SK-N-SH treated with all-trans-retinoic acid at 6 μM for 48 hours (cell line): ENCODE results near the gene TSC22D1.

ENCODE experiments used
- ATAC-seq: fragments of 200-7000 bp; cut with Tn5 transposase; 3 replicates; pipeline ENCODE4 v1.9.1; 2020; ENCODE audit warnings: mild to moderate bottlenecking, moderate library complexity
- ARNTL ChIP-seq: fragments of 450-650 bp; formaldehyde crosslinking; IDR thresholded peaks from 2 replicates; pipeline ENCODE4 v1.5.0; 2020; ENCODE audit warnings: low read depth, mild to moderate bottlenecking, moderate library complexity, borderline replicate concordance
- BACH2 ChIP-seq: fragments of 250-450 bp; sonication (Bioruptor Pico); IDR thresholded peaks from 2 replicates; pipeline ENCODE4 v1.9.0; 2021; ENCODE audit warnings: mild to moderate bottlenecking, borderline replicate concordance
- CSDC2 ChIP-seq: fragments of 250-450 bp; sonication (Bioruptor Pico); IDR thresholded peaks from 2 replicates; pipeline ENCODE4 v1.5.0; 2020; ENCODE audit warnings: mild to moderate bottlenecking, moderate library complexity
- ESRRG ChIP-seq: fragments of 250-450 bp; sonication (Bioruptor Pico); IDR thresholded peaks from 2 replicates; pipeline ENCODE4 v1.6.1; 2021; ENCODE audit warnings: mild to moderate bottlenecking
- GLIS3 ChIP-seq: fragments of 250-450 bp; sonication (Bioruptor Pico); IDR thresholded peaks from 2 replicates; pipeline ENCODE4 v1.5.0; 2020; ENCODE audit warnings: mild to moderate bottlenecking, moderate library complexity
- ISL1 ChIP-seq: fragments of 250-450 bp; sonication (Bioruptor Pico); IDR thresholded peaks from 2 replicates; pipeline ENCODE4 v2.1.2; 2022; ENCODE audit warnings: mild to moderate bottlenecking, moderate library complexity
- OSR1 ChIP-seq: fragments of 250-450 bp; sonication (Bioruptor Pico); IDR thresholded peaks from 2 replicates; pipeline ENCODE4 v1.8.0; 2022; ENCODE audit warnings: moderate library complexity, mild to moderate bottlenecking, inconsistent platforms
- PPARA ChIP-seq: fragments of 250-450 bp; sonication (Bioruptor Pico); IDR thresholded peaks from 2 replicates; pipeline ENCODE4 v1.5.0; 2020; ENCODE audit warnings: mild to moderate bottlenecking, borderline replicate concordance
- RARB ChIP-seq: fragments of 250-450 bp; sonication (Bioruptor Pico); IDR thresholded peaks from 2 replicates; pipeline ENCODE4 v1.8.0; 2021; ENCODE audit warnings: mild to moderate bottlenecking, moderate library complexity
- SNAI2 ChIP-seq: fragments of 250-450 bp; sonication (Bioruptor Pico); IDR thresholded peaks from 2 replicates; pipeline ENCODE4 v1.5.0; 2020; ENCODE audit warnings: mild to moderate bottlenecking, moderate library complexity
- TCF4 ChIP-seq: fragments of 250-450 bp; sonication (Bioruptor Pico); IDR thresholded peaks from 2 replicates; pipeline ENCODE4 v1.8.0; 2021; ENCODE audit warnings: mild to moderate bottlenecking, moderate library complexity, borderline replicate concordance
- TOX ChIP-seq: fragments of 250-450 bp; sonication (Bioruptor Pico); IDR thresholded peaks from 2 replicates; pipeline ENCODE4 v1.8.0; 2021; ENCODE audit warnings: mild to moderate bottlenecking, moderate library complexity, borderline replicate concordance
- ZC3H10 ChIP-seq: fragments of 250-450 bp; sonication (Bioruptor Pico); IDR thresholded peaks from 2 replicates; pipeline ENCODE4 v1.5.1; 2021; ENCODE audit warnings: mild to moderate bottlenecking, moderate library complexity
- ZFP3 ChIP-seq: fragments of 250-450 bp; sonication (Bioruptor Pico); IDR thresholded peaks from 2 replicates; pipeline ENCODE4 v1.5.0; 2020; ENCODE audit warnings: mild to moderate bottlenecking, moderate library complexity
- ZNF8 ChIP-seq: fragments of 450-650 bp; formaldehyde crosslinking; IDR thresholded peaks from 2 replicates; pipeline ENCODE4 v1.5.0; 2020; ENCODE audit warnings: mild to moderate bottlenecking, moderate library complexity
- TF ChIP-seq, protein P1 (sequence below): fragments of 250-450 bp; sonication (Bioruptor Pico); IDR thresholded peaks from 2 replicates; pipeline ENCODE4 v1.8.0; 2020; ENCODE audit warnings: mild to moderate bottlenecking, moderate library complexity, borderline replicate concordance
- TF ChIP-seq, protein P2 (sequence below): fragments of 250-450 bp; sonication (Bioruptor Pico); IDR thresholded peaks from 2 replicates; pipeline ENCODE4 v1.8.0; 2021; ENCODE audit warnings: low read depth, mild to moderate bottlenecking, moderate library complexity, borderline replicate concordance
- TF ChIP-seq, protein P3 (sequence below): fragments of 250-450 bp; sonication (Bioruptor Pico); IDR thresholded peaks from 2 replicates; pipeline ENCODE4 v1.5.0; 2020; ENCODE audit warnings: mild to moderate bottlenecking, moderate library complexity

Gene TSC22D1

DNA sequence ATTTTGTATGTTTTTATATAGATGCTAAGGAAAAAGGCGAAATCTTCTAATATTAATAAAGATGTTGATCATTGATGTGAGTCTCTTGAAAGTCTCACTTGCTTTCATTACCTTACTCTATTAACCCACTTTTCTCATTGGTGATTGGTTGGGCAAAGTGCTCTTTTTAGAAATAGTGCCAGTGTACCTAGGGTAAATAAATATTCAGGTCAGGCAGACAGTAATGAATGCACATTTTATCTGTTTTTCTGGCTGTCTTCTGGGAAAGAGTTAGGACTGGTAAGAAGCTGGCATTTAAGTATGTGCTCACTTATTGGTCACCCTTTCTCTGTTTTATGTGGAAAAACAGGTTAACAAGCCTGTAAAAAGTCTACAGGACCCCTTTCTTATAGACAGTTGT, 191.4 kb downstream of the TSC22D1 start:
- no peak for ATAC-seq
- TF ChIP-seq TCF4 (CRISPR knock-in tag) (no peak), PPARA (CRISPR knock-in tag) (no peak), SNAI2 (CRISPR knock-in tag) (no peak), ARNTL (CRISPR knock-in tag) (no peak), ISL1 (CRISPR knock-in tag) (no peak), ZFP3 (CRISPR knock-in tag) (no peak), BACH2 (CRISPR knock-in tag) (no peak), TOX (CRISPR knock-in tag) (no peak), OSR1 (CRISPR knock-in tag) (no peak)
- TF ChIP-seq, protein P1, sequence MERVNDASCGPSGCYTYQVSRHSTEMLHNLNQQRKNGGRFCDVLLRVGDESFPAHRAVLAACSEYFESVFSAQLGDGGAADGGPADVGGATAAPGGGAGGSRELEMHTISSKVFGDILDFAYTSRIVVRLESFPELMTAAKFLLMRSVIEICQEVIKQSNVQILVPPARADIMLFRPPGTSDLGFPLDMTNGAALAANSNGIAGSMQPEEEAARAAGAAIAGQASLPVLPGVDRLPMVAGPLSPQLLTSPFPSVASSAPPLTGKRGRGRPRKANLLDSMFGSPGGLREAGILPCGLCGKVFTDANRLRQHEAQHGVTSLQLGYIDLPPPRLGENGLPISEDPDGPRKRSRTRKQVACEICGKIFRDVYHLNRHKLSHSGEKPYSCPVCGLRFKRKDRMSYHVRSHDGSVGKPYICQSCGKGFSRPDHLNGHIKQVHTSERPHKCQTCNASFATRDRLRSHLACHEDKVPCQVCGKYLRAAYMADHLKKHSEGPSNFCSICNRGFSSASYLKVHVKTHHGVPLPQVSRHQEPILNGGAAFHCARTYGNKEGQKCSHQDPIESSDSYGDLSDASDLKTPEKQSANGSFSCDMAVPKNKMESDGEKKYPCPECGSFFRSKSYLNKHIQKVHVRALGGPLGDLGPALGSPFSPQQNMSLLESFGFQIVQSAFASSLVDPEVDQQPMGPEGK (CRISPR knock-in tag): no peak
- TF ChIP-seq, protein P2, sequence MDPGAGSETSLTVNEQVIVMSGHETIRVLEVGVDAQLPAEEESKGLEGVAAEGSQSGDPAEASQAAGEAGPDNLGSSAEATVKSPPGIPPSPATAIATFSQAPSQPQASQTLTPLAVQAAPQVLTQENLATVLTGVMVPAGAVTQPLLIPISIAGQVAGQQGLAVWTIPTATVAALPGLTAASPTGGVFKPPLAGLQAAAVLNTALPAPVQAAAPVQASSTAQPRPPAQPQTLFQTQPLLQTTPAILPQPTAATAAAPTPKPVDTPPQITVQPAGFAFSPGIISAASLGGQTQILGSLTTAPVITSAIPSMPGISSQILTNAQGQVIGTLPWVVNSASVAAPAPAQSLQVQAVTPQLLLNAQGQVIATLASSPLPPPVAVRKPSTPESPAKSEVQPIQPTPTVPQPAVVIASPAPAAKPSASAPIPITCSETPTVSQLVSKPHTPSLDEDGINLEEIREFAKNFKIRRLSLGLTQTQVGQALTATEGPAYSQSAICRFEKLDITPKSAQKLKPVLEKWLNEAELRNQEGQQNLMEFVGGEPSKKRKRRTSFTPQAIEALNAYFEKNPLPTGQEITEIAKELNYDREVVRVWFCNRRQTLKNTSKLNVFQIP (CRISPR knock-in tag): no peak

DNA sequence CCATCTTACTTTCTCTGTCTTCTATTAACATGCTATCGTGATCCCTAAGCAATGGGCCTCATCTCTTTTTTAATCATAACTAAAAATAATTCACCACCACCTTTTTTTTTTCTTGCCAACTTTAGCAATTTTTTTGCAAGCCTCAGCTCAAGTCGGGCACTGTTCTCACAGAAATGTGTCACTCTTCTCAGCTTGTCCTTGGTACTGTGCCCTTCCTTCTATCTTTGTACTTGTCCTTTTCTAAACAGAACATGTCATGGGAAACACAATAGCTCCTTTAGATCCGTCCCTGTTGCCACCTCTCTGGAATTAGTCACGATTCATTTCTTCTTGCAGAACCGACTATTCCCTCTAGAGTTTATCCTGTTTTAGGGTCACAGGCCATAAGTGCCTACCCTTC, 192.2 kb downstream of the TSC22D1 start:
- no peak for ATAC-seq
- TF ChIP-seq ESRRG (CRISPR knock-in tag): no peak
- no peak for TF ChIP-seq CSDC2 (CRISPR knock-in tag)
- TF ChIP-seq TOX (CRISPR knock-in tag): no peak
- TF ChIP-seq TCF4 (CRISPR knock-in tag): no peak
- no peak for TF ChIP-seq ZC3H10 (CRISPR knock-in tag)
- TF ChIP-seq SNAI2 (CRISPR knock-in tag): no peak
- TF ChIP-seq ARNTL (CRISPR knock-in tag): no peak
- TF ChIP-seq RARB: no peak
- TF ChIP-seq, protein P1 (CRISPR knock-in tag): no peak
- TF ChIP-seq, protein P3, sequence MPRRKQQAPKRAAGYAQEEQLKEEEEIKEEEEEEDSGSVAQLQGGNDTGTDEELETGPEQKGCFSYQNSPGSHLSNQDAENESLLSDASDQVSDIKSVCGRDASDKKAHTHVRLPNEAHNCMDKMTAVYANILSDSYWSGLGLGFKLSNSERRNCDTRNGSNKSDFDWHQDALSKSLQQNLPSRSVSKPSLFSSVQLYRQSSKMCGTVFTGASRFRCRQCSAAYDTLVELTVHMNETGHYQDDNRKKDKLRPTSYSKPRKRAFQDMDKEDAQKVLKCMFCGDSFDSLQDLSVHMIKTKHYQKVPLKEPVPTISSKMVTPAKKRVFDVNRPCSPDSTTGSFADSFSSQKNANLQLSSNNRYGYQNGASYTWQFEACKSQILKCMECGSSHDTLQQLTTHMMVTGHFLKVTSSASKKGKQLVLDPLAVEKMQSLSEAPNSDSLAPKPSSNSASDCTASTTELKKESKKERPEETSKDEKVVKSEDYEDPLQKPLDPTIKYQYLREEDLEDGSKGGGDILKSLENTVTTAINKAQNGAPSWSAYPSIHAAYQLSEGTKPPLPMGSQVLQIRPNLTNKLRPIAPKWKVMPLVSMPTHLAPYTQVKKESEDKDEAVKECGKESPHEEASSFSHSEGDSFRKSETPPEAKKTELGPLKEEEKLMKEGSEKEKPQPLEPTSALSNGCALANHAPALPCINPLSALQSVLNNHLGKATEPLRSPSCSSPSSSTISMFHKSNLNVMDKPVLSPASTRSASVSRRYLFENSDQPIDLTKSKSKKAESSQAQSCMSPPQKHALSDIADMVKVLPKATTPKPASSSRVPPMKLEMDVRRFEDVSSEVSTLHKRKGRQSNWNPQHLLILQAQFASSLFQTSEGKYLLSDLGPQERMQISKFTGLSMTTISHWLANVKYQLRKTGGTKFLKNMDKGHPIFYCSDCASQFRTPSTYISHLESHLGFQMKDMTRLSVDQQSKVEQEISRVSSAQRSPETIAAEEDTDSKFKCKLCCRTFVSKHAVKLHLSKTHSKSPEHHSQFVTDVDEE: no peak
- no peak for TF ChIP-seq ZFP3 (CRISPR knock-in tag)
- no peak for TF ChIP-seq ISL1 (CRISPR knock-in tag)
- TF ChIP-seq, protein P2 (CRISPR knock-in tag): no peak
- no peak for TF ChIP-seq GLIS3 (CRISPR knock-in tag)
- TF ChIP-seq ZNF8 (CRISPR knock-in tag): no peak

DNA sequence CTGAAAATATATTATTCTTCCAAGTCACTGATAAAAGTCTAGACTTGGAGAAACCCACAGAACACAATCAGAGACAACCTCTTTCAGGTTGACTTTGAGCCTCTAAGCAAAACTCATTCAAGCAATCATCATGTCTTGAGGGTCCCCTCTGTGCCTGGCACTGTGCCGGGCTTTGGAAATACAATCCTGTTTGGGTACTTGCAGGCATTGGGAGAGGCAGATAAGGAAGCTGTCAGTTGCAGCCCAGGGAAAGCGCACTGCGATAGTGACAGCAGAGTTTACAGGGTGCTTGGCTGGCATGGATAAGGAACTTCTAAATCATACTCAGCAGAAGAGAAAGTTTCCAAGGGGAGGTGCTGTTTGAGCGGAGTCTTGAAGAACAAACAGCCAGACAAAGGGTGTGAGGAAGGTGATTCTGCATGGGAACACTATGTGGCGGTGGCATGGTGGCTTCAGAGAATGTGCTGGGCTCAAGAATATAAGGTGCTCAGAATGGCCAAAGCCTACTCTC, 193.4 kb downstream of the TSC22D1 start:
- no peak for ATAC-seq
- TF ChIP-seq ISL1 (CRISPR knock-in tag): no peak
- TF ChIP-seq, protein P1 (CRISPR knock-in tag): no peak
